Stimulated activated CD4-positive, alpha-beta T cell treated with anti-CD3 and anti-CD28 coated beads, Interleukin-12 subunit alpha, Interleukin-12 subunit beta, amount 100 ng/mL, for 4 hours (primary cell): ENCODE measurements around the gene APLP1.
A peak's percentile ranks its signal among the peaks of the same experiment; 100 is the strongest.
"Not testable (repeated sequence)": the region's sequence is repeated elsewhere in the genome, so short reads cannot be mapped to it uniquely, and the experiment has no call there.

Experiments
- DNase-seq: peaks from one replicate; pipeline ENCODE4 v3.0.0-alpha.2; 2020

Gene APLP1

GRCh38 chr19:35885225-35885738 is 16.9 kb downstream of the APLP1 start:
- no peak for DNase-seq

DNA sequence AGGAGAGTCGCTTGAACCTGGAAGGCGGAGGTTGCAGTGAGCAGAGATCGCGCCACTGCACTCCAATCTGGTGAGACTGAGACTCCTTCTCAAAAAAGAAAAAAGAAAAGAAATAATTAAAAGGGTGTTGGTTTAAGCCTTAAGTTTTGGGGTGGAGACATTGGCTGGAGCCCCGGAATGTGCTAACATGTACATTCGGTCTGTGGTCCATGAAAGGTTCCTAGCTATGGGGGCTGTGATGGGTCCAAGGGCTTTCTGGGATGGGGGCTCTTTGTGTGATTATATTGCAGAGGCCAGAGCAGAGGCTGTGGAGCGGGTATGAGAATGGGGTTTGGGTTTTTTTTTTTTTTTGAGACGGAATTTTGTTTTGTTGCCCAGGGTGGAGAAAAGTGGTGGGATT is 17.5 kb downstream of the APLP1 start:
- no peak for DNase-seq

DNA sequence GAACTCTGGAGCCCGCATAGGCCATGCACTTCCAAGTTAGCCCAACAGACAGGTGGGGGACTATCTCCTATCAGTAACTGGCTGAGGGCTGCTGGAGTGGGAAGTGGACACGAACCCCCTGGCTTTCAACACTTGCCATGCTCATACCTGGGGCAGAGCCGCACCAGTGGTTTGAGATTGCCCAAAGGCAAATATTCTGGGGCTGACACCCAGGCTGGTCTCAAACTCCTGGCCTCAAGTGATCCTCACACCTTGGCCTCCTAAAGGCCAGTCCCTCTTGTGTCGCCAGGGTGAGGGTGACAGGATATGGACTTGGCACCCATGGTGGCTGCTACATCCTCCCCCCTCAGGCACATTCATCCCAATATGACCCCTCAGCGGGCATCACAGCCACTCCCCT is 18.8 kb downstream of the APLP1 start:
- no peak for DNase-seq

- DNase-seq = no peak
These were observed 20.0 kb downstream of the APLP1 start for GRCh38 chr19:35888398-35888797.

- DNase-seq = no peak
These were observed 21.2 kb downstream of the APLP1 start for GRCh38 chr19:35889370-35890112.

- no peak for DNase-seq
These were observed 21.8 kb downstream of the APLP1 start for GRCh38 chr19:35890113-35890650.

- DNase-seq = not testable (repeated sequence)
These were observed 23.4 kb downstream of the APLP1 start for GRCh38 chr19:35891819-35892218.

DNA sequence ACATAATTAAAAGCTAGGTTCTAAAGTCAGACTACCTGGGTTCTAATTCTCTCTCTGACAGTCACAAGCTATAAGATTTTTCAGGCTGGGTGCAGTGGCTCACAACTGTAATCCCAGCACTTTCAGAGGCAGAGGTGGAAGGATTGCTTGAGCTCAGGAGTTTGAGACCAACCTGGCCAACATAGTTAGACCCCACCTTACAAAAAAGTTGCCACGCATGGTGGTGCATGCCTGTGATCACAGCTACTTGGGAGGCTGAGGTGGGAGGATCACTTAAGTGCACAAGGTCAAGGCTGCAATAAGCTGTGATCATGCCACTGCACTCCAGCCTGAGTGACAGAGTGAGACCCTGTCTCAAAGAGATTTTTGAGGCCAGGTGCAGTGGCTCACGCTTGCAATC is 26.0 kb downstream of the APLP1 start:
- no peak for DNase-seq

DNA sequence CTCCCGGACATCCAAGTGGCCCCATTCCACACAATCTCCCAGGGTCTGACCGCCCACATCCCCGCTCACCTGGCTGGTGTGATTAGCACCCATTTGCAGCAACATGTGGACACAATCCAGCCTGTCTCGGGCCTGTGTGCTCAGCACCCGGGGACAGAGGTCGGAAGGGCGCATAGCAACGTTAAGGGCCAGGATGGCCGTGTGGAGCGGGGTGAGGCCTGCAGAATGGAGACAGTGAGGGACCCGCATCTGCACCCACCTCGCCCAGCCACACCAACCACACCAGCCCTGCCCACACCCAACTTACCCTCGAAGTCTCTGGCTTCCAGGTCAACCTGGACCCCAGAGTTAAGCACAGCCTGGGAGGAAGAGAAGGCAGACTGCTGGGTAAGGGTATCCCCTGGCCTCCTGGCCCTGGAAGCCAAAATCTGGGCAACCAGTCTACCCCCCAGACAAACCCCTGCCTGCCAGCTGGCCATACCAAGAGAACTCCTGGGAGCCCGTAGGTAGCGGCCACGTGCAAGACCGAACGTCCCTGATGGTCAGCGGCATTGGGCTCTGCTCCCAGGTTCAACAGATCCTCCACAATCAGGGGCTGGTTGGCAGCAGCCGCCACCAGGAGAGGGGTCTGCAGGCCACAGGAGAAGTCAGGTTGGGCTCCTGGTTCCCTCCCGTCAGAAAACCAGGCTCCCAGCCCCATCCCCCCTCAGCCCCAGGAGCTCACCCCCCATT is 27.7 kb downstream of the APLP1 start:
- no peak for DNase-seq

DNA sequence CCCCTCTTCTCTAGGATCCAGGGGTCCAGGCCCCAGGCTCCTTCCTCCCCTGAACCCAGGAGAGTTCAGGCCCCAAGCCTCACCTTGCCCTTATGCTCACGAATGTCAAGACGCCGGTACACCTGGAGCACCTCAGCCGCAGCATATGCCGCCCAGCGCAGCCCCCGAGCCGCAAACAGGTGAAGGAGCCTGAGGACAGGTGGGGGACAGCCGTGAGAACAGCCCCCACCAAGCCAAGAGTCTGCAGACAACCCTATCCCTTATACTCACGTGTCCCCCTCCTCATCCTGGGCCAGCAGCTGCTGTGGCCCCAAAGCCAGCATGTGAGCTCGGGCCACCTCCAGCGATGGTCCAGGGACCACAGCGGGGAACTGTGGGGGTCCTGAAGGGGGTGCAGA is 28.3 kb downstream of the APLP1 start:
- no peak for DNase-seq

DNA sequence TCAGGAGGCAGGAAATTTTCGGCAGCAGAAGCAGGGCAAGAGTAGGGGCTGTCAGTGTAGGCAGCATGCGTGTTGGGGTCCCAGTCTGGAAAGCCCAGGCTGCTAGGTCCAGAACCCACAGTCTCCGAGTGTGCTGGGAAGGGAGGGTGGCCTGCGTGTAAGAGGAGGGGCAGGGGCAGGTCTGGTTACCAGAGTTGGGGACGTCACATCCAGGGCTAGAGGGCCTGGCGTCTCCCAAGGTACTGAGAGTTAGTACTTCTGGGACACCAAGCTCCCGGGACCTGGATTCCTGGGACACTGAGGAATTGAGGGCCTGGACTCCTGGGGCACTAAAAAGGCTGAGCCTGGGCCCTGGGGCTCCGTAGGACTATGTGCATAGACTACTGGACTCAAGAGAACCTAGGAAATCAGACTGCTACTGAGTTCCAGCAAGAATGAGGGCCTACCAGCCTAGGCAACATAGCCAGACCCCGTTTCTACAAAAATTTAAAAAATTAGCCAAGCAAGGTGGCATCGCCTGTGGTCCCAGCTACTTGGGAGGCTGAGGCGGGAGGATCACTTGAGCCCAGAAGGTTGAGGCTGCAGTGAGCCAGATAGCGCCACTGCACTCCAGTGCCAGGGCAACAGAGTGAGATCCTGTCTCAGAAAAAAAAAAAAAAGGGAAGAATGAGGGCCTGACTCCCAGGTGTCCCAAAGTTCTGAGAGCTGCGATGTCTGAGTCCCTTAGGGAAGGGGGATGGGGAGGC is 29.5 kb downstream of the APLP1 start:
- no peak for DNase-seq

DNA sequence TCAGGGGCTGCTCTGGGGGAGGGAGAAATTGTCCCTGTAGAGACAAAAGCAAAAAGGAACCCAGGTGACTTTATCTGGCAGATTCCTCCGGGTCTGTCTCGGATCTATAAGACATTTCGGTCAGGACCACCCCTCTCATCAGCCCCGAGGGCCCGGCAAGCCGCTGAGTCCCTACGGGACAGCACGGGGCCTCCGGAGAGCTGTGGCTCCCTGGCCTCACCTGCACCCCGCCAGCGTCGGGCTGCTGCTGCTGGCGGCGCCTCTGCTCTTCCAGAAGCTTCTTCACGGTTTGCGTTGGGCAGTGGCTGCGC is 30.1 kb downstream of the APLP1 start:
- DNase-seq = no peak

DNA sequence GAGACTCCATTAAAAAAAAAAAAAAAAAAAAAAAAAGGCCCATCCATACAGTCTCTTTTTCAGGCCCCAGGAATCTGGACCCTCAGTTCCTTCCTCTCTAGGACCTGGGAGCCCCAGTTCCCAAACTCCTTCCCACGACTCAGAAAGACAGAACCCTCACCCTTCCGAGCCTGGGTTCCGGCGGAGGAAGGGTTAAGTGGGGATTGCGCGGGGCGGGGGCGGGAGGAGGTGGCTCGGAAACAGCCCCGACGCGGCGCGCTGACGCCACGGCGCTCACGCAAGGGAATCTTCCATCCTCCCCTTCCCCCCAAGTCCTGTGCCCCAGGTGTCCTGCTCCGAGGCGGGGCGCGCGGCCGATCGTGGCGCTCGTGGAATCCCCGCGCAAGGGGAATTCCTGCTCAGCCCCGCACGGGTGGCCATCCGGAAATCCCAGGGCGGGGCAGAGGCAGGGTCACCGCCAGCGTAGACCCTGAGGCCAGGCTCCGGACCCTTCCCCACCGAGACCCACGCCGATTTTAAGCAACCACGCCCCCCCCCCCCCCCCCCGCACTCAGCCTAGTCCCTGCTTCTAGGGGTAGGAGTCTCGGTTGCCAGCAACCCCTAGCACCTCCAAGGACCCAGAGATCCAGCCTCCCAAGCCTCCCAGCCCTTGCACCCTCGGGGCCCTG is 31.3 kb downstream of the APLP1 start:
- peak; percentile 85 for DNase-seq

GRCh38 chr19:35901055-35901644 is 32.8 kb downstream of the APLP1 start:
- no peak for DNase-seq

DNA sequence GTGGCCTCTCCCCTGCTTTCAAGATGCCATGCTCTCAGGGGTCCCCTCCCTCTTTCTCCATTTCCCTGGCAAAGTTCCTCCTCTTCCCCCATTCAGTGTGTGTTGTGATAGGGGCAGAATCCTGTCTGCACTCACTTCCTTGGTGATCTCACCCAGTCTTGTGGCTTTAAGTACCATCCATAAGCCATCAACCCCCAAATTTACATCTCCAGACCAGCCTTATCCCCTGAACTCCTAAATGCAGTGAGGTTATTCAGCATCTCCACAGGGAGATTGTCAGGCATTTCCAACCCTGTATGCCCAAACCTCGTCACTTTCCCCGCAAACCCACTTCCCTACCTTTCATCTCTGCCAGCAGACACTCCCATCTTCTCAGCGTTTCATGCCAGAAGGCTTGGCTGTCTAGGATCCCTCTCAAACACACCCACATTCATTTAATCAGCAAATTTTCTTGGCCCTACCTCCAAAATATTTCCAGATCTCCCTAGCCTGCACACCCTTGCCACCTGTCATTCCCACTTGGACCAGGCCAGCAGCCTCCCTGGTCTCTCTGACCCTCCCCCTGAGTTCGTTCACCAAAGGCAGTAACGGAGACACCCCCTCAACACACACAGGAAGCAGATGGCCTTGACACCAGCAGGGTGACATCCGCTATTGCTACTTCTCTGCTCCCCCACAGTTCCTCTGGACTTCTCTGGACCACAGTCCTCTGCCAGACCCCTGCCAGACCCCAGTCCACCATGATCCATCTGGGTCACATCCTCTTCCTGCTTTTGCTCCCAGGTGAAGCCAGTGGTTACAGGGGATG is 33.7 kb downstream of the APLP1 start, which contains the start of gene HCST:
TSS of gene HCST (plus strand) at position 676 of the 808 bp plus-strand sequence. CDS start at position 741, 65 bp downstream.
- DNase-seq = no peak

- no peak for DNase-seq
These were observed 34.6 kb downstream of the APLP1 start for GRCh38 chr19:35902870-35903475.

DNA sequence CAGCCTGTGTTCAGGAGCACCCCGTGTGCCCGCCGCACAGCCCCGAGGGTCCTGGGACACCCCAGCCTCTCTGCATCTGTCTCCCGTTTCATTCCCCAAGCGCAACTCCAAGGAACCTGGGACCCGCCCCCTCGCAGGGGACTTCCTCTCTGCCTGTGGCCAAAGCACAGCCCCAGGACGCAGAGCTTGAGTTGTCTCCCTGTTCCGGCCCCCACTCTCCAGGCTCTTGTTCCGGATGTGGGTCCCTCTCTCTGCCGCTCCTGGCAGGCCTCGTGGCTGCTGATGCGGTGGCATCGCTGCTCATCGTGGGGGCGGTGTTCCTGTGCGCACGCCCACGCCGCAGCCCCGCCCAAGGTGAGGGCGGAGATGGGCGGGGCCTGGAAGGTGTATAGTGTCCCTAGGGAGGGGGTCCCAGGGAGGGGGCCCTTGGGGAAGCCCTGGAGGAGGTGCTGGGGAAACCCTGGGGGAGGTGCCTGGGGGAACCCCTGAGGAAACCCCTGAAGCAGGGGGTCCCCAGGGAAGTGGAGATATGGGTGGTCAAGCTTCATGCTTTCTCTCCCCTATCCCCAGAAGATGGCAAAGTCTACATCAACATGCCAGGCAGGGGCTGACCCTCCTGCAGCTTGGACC is 35.3 kb downstream of the APLP1 start:
- DNase-seq = peak; percentile 84

GRCh38 chr19:35904311-35905068 is 36.1 kb downstream of the APLP1 start:
- no peak for DNase-seq

GRCh38 chr19:35905178-35905727 is 36.9 kb downstream of the APLP1 start:
- no peak for DNase-seq
